GM18861 (cell line): ENCODE measurements around the gene RNF11.
A peak's percentile ranks its signal among the peaks of the same experiment; 100 is the strongest.
"Not testable (repeated sequence)": the region's sequence is repeated elsewhere in the genome, so short reads cannot be mapped to it uniquely, and the experiment has no call there.

Experiments used
- ATAC-seq: cut with Tn5 transposase; IDR thresholded peaks from one replicate; pipeline ENCODE4 v1.9.1; 2021; ENCODE audit not compliant: unreplicated experiment

RNF11 gene, protein sequence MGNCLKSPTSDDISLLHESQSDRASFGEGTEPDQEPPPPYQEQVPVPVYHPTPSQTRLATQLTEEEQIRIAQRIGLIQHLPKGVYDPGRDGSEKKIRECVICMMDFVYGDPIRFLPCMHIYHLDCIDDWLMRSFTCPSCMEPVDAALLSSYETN

GRCh38 chr1:51235673-51236530 is at the start of gene RNF11:
TSS of gene RNF11 (plus strand) at chr1:51236273. CDS start at chr1:51236757, 484 bp downstream.
- peak; percentile 75 for ATAC-seq

GRCh38 chr1:51188230-51188629 is 47.8 kb upstream of the RNF11 start:
- no peak for ATAC-seq

GRCh38 chr1:51189421-51190073 is 46.5 kb upstream of the RNF11 start:
- ATAC-seq = no peak

- ATAC-seq = no peak
These were observed 45.1 kb upstream of the RNF11 start for GRCh38 chr1:51190961-51191360.

GRCh38 chr1:51192213-51192843 is 43.7 kb upstream of the RNF11 start:
- no peak for ATAC-seq

DNA sequence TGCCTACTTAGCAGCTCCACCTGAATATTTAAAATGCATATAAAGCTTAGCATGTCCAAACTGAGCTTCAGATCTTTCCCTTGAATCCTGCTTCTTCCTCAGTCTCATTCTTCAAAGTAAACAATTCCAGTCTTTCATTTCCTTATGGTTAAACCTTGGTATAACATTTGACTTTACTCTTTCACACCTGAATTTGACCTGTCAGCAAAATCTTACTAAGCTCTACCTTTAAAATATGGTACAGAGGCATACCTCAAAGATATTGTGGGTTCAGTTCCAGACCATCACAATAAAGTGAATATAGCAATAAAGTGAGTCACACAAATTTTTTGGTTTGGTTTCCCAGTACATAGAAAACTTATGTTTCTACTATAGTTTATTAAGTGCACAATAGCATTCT is 42.5 kb upstream of the RNF11 start:
- ATAC-seq = no peak

GRCh38 chr1:51203121-51203873 is 32.8 kb upstream of the RNF11 start:
- ATAC-seq = no peak

DNA sequence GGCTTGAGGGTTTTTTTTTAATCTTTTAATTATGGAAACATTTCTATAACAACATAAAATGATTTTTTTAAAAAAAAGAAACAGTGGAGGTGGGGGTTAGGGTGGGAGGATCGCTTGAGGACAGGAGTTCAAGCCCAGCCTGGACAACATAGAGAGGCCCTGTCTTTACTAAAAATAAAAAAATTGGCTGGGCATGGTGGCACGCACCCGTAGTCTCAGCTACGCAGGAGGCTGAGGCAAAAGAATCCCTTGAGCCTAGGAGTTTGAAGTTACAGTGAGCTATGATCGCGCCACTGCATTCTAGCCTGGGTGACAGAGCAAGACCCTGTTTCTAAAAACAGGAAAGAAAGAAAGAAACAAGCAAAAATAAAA is 32.2 kb upstream of the RNF11 start:
- no peak for ATAC-seq

- no peak for ATAC-seq
These were observed 26.0 kb upstream of the RNF11 start for GRCh38 chr1:51210055-51210454.

GRCh38 chr1:51210676-51211075 is 25.4 kb upstream of the RNF11 start:
- ATAC-seq = no peak

- no peak for ATAC-seq
These were observed 21.4 kb upstream of the RNF11 start for GRCh38 chr1:51214615-51215131.

DNA sequence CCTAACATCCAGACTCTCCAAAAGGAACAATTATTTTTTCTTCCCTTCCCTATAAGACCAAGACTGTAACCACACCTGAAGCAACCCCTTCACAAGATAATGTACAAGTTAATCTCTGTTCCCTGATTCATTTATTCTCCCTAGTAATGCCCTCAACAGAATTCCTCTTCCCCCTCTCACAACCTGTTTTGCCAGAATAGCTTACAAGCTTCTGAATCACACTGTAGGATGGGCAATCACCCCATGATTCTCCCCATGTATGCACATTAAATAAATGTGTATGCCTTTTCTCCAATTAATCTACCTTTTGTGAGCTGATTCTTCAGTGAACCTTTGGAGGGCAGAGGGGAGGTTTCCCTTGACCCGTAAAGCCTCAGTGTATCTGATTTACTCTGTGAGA is 20.9 kb upstream of the RNF11 start:
- ATAC-seq = no peak

DNA sequence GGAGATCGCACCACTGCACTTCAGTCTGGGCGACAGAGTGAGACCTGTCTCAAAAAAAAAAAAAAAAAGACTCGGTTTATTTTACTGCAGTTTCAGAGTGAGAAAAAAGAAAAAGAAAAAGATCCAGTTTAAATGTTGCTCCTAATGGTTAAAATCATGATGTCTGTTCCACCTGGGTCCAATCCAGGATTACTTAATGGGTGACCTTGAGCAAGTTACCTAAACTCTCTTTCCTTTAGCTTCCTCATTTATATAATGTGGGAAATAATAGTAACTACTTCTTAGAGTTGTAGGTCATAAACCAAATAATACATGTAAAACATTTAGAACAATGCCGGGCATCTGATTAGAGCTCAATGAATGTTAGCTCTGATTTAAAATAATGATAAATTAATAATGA is 19.4 kb upstream of the RNF11 start:
- no peak for ATAC-seq

GRCh38 chr1:51217101-51217500 is 19.0 kb upstream of the RNF11 start:
- no peak for ATAC-seq

DNA sequence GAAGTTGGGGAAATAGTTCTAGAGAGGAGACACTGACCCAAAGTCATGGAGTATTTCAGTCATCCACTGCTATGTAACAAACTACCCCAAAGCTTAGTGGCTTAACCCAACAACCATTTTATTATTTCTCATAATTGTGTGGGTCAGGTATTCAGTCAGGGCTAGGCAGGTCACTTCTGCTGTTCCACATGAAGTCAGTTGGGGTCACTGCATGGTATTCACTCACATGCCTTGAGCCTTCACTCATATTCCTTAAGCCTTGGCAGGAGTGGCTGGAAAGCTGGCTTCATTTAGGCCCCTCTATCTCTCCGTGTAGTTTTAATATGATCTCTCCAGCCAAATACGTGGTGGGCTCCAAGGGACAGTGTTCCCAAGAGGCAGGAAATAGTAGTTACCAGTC is 17.5 kb upstream of the RNF11 start:
- no peak for ATAC-seq

DNA sequence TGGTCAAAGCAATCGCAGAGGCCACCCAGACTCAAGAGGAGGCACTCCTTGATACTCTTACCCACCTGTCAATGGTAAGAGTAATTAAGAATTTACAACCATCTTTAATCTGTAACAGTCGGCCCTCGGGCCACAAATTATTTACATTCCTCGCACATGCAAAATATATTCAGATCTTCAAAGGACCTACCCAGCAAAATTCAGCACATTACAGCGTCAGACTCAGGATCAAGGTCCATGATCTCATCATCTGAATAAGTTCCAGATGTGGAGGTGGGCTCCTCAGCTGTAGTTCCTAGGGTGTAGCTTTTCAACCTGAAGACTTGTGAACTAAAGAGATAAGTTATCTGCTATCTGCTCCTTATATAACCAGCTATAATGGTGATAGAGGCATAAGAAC is 17.1 kb upstream of the RNF11 start:
- ATAC-seq = no peak

- ATAC-seq = not testable (repeated sequence)
These were observed 14.5 kb upstream of the RNF11 start for GRCh38 chr1:51221529-51221928.

- ATAC-seq = no peak
These were observed 13.8 kb upstream of the RNF11 start for GRCh38 chr1:51222136-51222787.

- no peak for ATAC-seq
These were observed 13.3 kb upstream of the RNF11 start for GRCh38 chr1:51222809-51223208.

GRCh38 chr1:51224255-51224654 is 11.8 kb upstream of the RNF11 start:
- no peak for ATAC-seq
